PFSK-1 (cell line): Measurements from ENCODE around the gene WRAP73.

Experiments
- FOXP2 ChIP-seq: optimal IDR thresholded peaks from 2 replicates; pipeline ENCODE3; 2011; ENCODE audit warnings: borderline replicate concordance, control low read depth, inconsistent platforms; ENCODE audit not compliant: insufficient read depth; ENCODE audit errors: extremely low read length, extremely low read depth
- POLR2AphosphoS5 ChIP-seq: IDR thresholded peaks from 2 replicates; pipeline ENCODE4 v1.6.1; 2012; ENCODE audit warnings: low read depth, mild to moderate bottlenecking, control low read depth, low read length, moderate library complexity
- SIN3A ChIP-seq: IDR thresholded peaks from 2 replicates; pipeline ENCODE4 v1.6.1; 2012; ENCODE audit warnings: mild to moderate bottlenecking, low read length, moderate library complexity, borderline replicate concordance; ENCODE audit not compliant: insufficient read depth
- TAF1 ChIP-seq: IDR thresholded peaks from 2 replicates; pipeline ENCODE4 v1.6.1; 2012; ENCODE audit warnings: low read length, control low read depth, borderline replicate concordance; ENCODE audit not compliant: insufficient read depth
- TF ChIP-seq, protein P1 (sequence below), 2 experiments: IDR thresholded peaks; 2 replicates each; pipeline versions ENCODE4 v1.6.1 to v1.8.0; 2011 to 2012; ENCODE audit warnings: low read depth in 2 of 2, low read length in 2 of 2, control low read depth in 1 of 2, inconsistent platforms in 1 of 2, mild to moderate bottlenecking in 1 of 2, moderate library complexity in 1 of 2; ENCODE audit not compliant: insufficient read depth in 1 of 2

DNA sequence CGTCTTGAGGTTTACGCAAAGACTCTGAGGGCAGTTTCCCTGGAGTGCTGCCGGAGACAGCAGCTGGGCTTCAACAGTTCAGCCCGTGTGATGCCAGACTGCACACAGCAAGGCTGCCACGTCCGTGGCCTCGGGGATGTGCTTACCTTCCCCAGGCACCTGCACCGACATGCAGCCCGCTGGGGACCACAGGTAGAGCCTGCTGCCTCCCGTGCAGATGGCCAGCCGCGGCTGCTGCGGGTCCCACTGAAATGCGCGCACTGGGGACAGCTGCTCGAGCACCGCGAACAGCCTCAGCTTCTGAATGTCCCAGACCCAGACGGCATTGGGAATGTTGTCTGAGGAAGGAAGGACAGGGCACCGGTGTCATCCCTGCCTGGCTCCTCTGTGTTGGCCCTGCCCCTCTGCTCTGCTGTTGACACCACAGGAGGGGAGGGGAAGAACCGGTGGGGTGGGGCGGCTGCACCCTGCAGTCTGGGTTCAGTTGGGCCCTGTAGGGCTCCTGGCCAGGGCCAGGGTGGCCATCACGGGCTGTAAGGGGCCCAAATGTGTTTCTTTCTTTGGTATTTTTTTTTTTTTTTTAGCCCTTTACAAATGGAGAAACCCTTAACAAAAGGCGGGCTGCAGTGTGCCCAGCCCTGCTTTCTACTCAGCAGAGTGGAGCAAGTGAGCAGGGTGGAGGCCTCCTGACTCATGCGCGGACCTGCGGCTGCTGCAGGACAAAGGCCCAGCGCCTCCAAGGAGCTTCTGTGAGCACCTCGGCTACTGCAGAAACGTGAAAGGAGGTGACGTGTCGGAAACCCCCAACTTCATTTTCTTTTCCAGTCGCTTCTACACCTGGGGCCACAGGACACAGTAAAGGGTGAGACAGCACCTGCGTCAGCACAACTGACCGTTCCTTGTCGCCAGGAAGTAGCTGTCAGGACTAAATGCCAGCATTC, 18.3 kb downstream of the WRAP73 start:
- TF ChIP-seq POLR2AphosphoS5, result no peak
- no peak for TF ChIP-seq SIN3A
- TF ChIP-seq, protein P1, sequence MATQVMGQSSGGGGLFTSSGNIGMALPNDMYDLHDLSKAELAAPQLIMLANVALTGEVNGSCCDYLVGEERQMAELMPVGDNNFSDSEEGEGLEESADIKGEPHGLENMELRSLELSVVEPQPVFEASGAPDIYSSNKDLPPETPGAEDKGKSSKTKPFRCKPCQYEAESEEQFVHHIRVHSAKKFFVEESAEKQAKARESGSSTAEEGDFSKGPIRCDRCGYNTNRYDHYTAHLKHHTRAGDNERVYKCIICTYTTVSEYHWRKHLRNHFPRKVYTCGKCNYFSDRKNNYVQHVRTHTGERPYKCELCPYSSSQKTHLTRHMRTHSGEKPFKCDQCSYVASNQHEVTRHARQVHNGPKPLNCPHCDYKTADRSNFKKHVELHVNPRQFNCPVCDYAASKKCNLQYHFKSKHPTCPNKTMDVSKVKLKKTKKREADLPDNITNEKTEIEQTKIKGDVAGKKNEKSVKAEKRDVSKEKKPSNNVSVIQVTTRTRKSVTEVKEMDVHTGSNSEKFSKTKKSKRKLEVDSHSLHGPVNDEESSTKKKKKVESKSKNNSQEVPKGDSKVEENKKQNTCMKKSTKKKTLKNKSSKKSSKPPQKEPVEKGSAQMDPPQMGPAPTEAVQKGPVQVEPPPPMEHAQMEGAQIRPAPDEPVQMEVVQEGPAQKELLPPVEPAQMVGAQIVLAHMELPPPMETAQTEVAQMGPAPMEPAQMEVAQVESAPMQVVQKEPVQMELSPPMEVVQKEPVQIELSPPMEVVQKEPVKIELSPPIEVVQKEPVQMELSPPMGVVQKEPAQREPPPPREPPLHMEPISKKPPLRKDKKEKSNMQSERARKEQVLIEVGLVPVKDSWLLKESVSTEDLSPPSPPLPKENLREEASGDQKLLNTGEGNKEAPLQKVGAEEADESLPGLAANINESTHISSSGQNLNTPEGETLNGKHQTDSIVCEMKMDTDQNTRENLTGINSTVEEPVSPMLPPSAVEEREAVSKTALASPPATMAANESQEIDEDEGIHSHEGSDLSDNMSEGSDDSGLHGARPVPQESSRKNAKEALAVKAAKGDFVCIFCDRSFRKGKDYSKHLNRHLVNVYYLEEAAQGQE (IDR thresholded peaks at IDR 0.05; ENCODE audit: insufficient read depth in 1 of 2, low read depth in 2 of 2, low read length in 2 of 2), result no peak
- no peak for TF ChIP-seq TAF1
- TF ChIP-seq FOXP2, result no peak
